Peyer's patch (tissue), 4 donors: Measurements from ENCODE around the gene MUC5AC.

Experiments
- CTCF ChIP-seq, 6 experiments: fragments of 450-650 bp in 4 of 6; fragments of 200-600 bp in 2 of 6; sonication (generic) in 1 of 6; IDR thresholded peaks; one replicate each; pipeline ENCODE4 v1.5.1; 2017 to 2019; ENCODE audit warnings: antibody characterized with exemption in 6 of 6, mild to moderate bottlenecking in 3 of 6, moderate library complexity in 1 of 6
- POLR2A ChIP-seq, 2 donors: fragments of 450-650 bp; IDR thresholded peaks; one replicate each; pipeline ENCODE4 v1.5.1; 2017; ENCODE audit warnings: antibody characterized with exemption in 2 of 2, mild to moderate bottlenecking in 2 of 2, moderate library complexity in 2 of 2

- TF ChIP-seq POLR2A (IDR thresholded peaks at IDR 0.05) (no peak), CTCF (IDR thresholded peaks at IDR 0.05) (no peak)
Measured at GRCh38 chr11:1181853-1182535, 24.2 kb downstream of the MUC5AC start.
